ENCODE results near the gene INSL6.

- TF ChIP-seq CTCF (IDR thresholded peaks at IDR 0.05 in 2 of 3, conservative IDR thresholded peaks at IDR 0.05 in 1 of 3; ENCODE audit: control insufficient read depth in 2 of 3, extremely low read depth in 1 of 3, insufficient read depth in 1 of 3, low read depth in 3 of 3, low read length in 3 of 3) (no peak), ZBTB11 (CRISPR knock-in tag; IDR thresholded peaks at IDR 0.05) (no peak), ZBED1 (IDR thresholded peaks at IDR 0.05; ENCODE audit: borderline replicate concordance) (no peak)
These were observed 7.9 kb upstream of the INSL6 start for GRCh38 chr9:5193345-5193744.

Data from GM12878 (cell line).